ENCODE results near the gene OR4X2. TPM values are rescaled to one million over a fixed set of nuclear protein-coding genes. Genes with fewer than 3 reads are reported as not detected.

Gene OR4X2
- total RNA-seq, 4 donors from 2014 or later, result not detected

GRCh38 chr11:48270621-48271020 lies 25.7 kb downstream of the OR4X2 start:
- H3K9me3 ChIP-seq, result no peaks in the 10 kb centered on the region
- DNase-seq, result no peak
- H3K4me1 ChIP-seq, result no peaks in the 10 kb centered on the region
- H3K27me3 ChIP-seq, result no peaks in the 10 kb centered on the region
- no peak overlapping the region for H3K4me3 ChIP-seq (replicated peaks in 1 of 3)
- intact Hi-C loops (cut with DNase I), result no loop called here
- H3K36me3 ChIP-seq, result no peaks in the 10 kb centered on the region
- no peak overlapping the region for H3K27ac ChIP-seq
- 71 to 76% methylated on average over 3 of the region's 3 CpGs for WGBS, 2 donors
- TF ChIP-seq POLR2A (IDR thresholded peaks at IDR 0.05) (no peak), CTCF (IDR thresholded peaks at IDR 0.05) (no peak)

DNA sequence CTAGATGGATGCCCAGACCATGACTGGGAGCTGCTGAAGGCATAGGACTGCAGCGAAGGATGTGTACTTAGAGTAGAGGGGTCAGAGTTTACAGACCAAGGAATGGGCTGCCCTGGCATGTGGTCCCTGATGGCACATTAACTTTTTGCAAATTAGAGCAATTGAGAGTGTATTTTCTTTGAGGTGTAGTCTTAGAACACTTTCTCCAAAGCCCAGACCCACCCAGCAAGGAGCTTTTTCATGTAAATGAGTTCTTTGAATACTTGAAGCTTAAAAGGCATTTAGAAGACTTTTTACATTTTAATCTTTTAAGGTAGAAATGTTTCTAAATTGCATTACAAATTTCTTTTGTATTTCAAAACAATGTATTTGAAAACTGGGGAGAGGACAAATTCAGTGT lies 27.7 kb downstream of the OR4X2 start:
- H3K27ac ChIP-seq, result no peak overlapping the region
- DNase-seq, result no peak
- intact Hi-C loops (cut with DNase I), result no loop called here
- 8 to 16% methylated on average over 1 of the region's 1 CpG for WGBS, 2 donors
- H3K4me1 ChIP-seq, result no peaks in the 10 kb centered on the region
- no peaks in the 10 kb centered on the region for H3K36me3 ChIP-seq
- TF ChIP-seq CTCF (IDR thresholded peaks at IDR 0.05) (no peak), POLR2A (IDR thresholded peaks at IDR 0.05) (no peak)
- H3K27me3 ChIP-seq, result no peaks in the 10 kb centered on the region
- no peaks in the 10 kb centered on the region for H3K9me3 ChIP-seq
- H3K4me3 ChIP-seq (replicated peaks in 1 of 3), result no peak overlapping the region

Other genes with a start within 250 kb of the OR4X2 start
- gene OR4B1, start 28.3 kb upstream of the OR4X2 start, total RNA-seq, result not detected
- gene OR4X1, start 18.8 kb downstream of the OR4X2 start, total RNA-seq, result not detected
- gene OR4S1, start 61.1 kb downstream of the OR4X2 start, total RNA-seq, result not detected
- not detected for gene OR4C3, start 79.8 kb downstream of the OR4X2 start, total RNA-seq
- gene OR4C5, start 121.4 kb downstream of the OR4X2 start, total RNA-seq, result not detected
- gene OR4A47, start 243.7 kb downstream of the OR4X2 start, total RNA-seq, result not detected